Omental fat pad (tissue), 4 donors: ENCODE results near the gene EVC2. TPM values are rescaled to one million over a fixed set of nuclear protein-coding genes. Genes with fewer than 3 reads are reported as not detected.

Experiments
- ATAC-seq: fragments of 150-250 bp; one replicate; pipeline ENCODE4 v1.9.1; 2016; ENCODE audit warnings: mild to moderate bottlenecking, moderate library complexity; ENCODE audit not compliant: low FRiP score
- DNase-seq: peaks from one replicate; pipeline ENCODE4 v3.0.0-alpha.2; 2019; ENCODE audit warnings: low spot score
- CTCF ChIP-seq, 3 donors: fragments of 450-650 bp; IDR thresholded peaks; one replicate each; pipeline ENCODE4 v1.5.1; 2016 to 2017; ENCODE audit warnings: antibody characterized with exemption in 3 of 3, mild to moderate bottlenecking in 3 of 3, moderate library complexity in 2 of 3
- total RNA-seq, 4 donors: library from RNA; depleted of rRNA; stranded (reverse); fragments of >200 nt; gene quantifications; one replicate each; pipeline ENCODE4 v1.1.0, GENCODE V29; 2016

EVC2 gene
- total RNA-seq, 4 donors from 2014 or later = 4.8 to 20.2 (median 12.5) TPM

- ATAC-seq (no peak), DNase-seq (no peak)
- no peak for TF ChIP-seq CTCF (IDR thresholded peaks at IDR 0.05)
These were observed 2.6 kb downstream of the EVC2 start for GRCh38 chr4:5705647-5706320.

- ATAC-seq (no peak), DNase-seq (no peak)
- no peak for TF ChIP-seq CTCF (IDR thresholded peaks at IDR 0.05)
These were observed 4.1 kb downstream of the EVC2 start for GRCh38 chr4:5704276-5704675.

- TF ChIP-seq CTCF (IDR thresholded peaks at IDR 0.05) = no peak
- no peak for ATAC-seq
- no peak for DNase-seq
These were observed 4.5 kb downstream of the EVC2 start for GRCh38 chr4:5703831-5704230.

- TF ChIP-seq CTCF (IDR thresholded peaks at IDR 0.05) = no peak
- ATAC-seq (no peak), DNase-seq (no peak)
These were observed 6.4 kb downstream of the EVC2 start for GRCh38 chr4:5701971-5702370.

GRCh38 chr4:5700459-5700858 lies 7.9 kb downstream of the EVC2 start:
- DNase-seq = no peak
- no peak for ATAC-seq
- no peak for TF ChIP-seq CTCF (IDR thresholded peaks at IDR 0.05)

- DNase-seq = no peak
- no peak for TF ChIP-seq CTCF (IDR thresholded peaks at IDR 0.05)
- ATAC-seq = no peak
These were observed 12.0 kb downstream of the EVC2 start for GRCh38 chr4:5696341-5696740.

GRCh38 chr4:5693871-5694270 lies 14.5 kb downstream of the EVC2 start:
- DNase-seq (no peak), ATAC-seq (no peak)
- no peak for TF ChIP-seq CTCF (IDR thresholded peaks at IDR 0.05)
